Measurements from ENCODE around the gene DHODH.
"Not testable (repeated sequence)": the region's sequence is repeated elsewhere in the genome, so short reads cannot be mapped to it uniquely, and the experiment has no call there.

DNA sequence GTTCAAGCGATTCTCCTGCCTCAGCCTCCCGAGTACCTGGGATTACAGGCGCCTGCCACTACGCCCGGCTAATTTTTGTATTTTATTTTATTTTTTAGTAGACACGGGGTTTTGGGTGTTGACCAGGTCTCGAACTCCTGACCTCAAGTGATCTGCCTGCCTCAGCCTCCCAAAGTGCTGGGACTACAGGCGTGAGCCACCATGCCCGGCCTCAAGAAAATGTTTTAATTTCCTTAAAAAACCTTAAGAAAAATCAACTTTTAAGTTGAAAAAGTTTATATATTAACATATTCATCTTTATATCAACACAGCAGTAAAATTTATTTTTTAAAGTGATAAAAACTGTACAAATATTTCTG, 500 bp upstream of the DHODH start:
- not testable (repeated sequence) for TF ChIP-seq POLR2A (IDR thresholded peaks at IDR 0.05; ENCODE audit: low read length); GATA1 (IDR thresholded peaks at IDR 0.05; ENCODE audit: low read depth, low read length)

All from erythroblast (primary cell).